CD4-positive, alpha-beta T cell treated with Interleukin-2 at 100 ng/mL for 4 hours (primary cell): Measurements from ENCODE around the gene RASL10A.
"Not testable (repeated sequence)": the region's sequence is repeated elsewhere in the genome, so short reads cannot be mapped to it uniquely, and the experiment has no call there.

Source experiments
- DNase-seq: peaks from one replicate; pipeline ENCODE4 v3.0.0-alpha.2; 2020; ENCODE audit warnings: low spot score

The RASL10A gene

GRCh38 chr22:29315286-29316140 is at the start of gene RASL10A:
TSS of gene RASL10A (minus strand) at chr22:29315697. CDS start at chr22:29315246, 451 bp downstream.
- no peak for DNase-seq

GRCh38 chr22:29359469-29359868 is 44.0 kb upstream of the RASL10A start:
- no peak for DNase-seq

GRCh38 chr22:29357193-29357890 is 41.8 kb upstream of the RASL10A start:
- not testable (repeated sequence) for DNase-seq

- no peak for DNase-seq
Observed at GRCh38 chr22:29353860-29354259, 38.4 kb upstream of the RASL10A start.

- no peak for DNase-seq
Observed at GRCh38 chr22:29353286-29353685, 37.8 kb upstream of the RASL10A start.

GRCh38 chr22:29352778-29353177 is 37.3 kb upstream of the RASL10A start:
- no peak for DNase-seq

GRCh38 chr22:29351891-29352290 is 36.4 kb upstream of the RASL10A start:
- DNase-seq: no peak

- no peak for DNase-seq
Observed at GRCh38 chr22:29351042-29351441, 35.5 kb upstream of the RASL10A start.

- no peak for DNase-seq
Observed at GRCh38 chr22:29348956-29349355, 33.5 kb upstream of the RASL10A start.

- no peak for DNase-seq
Observed at GRCh38 chr22:29348041-29348440, 32.5 kb upstream of the RASL10A start.

GRCh38 chr22:29346659-29347058 is 31.2 kb upstream of the RASL10A start:
- no peak for DNase-seq

GRCh38 chr22:29345932-29346331 is 30.4 kb upstream of the RASL10A start:
- DNase-seq: no peak

- not testable (repeated sequence) for DNase-seq
Observed at GRCh38 chr22:29344889-29345288, 29.4 kb upstream of the RASL10A start.

GRCh38 chr22:29344137-29344536 is 28.6 kb upstream of the RASL10A start:
- no peak for DNase-seq

- no peak for DNase-seq
Observed at GRCh38 chr22:29343313-29343805, 27.9 kb upstream of the RASL10A start.

- no peak for DNase-seq
Observed at GRCh38 chr22:29342577-29343312, 27.2 kb upstream of the RASL10A start.

- no peak for DNase-seq
Observed at GRCh38 chr22:29342177-29342576, 26.7 kb upstream of the RASL10A start.

- no peak for DNase-seq
Observed at GRCh38 chr22:29341849-29342127, 26.3 kb upstream of the RASL10A start.

- no peak for DNase-seq
Observed at GRCh38 chr22:29341056-29341848, 25.8 kb upstream of the RASL10A start.

GRCh38 chr22:29340566-29340965 is 25.1 kb upstream of the RASL10A start:
- DNase-seq: no peak

GRCh38 chr22:29339381-29340235 is 24.1 kb upstream of the RASL10A start:
- no peak for DNase-seq
